Endothelial cell of umbilical vein (primary cell): ENCODE data around the gene SNX24.

Source experiments
- EZH2 ChIP-seq: IDR thresholded peaks from 2 replicates; pipeline ENCODE4 v1.6.1; 2012; ENCODE audit warnings: borderline replicate concordance, low read depth, mild to moderate bottlenecking, moderate library complexity, low read length, inconsistent platforms; ENCODE audit not compliant: severe bottlenecking
- FOS ChIP-seq: IDR thresholded peaks from 2 replicates; pipeline ENCODE4 v1.6.1; 2011; ENCODE audit warnings: mild to moderate bottlenecking, low read length, moderate library complexity, borderline replicate concordance; ENCODE audit not compliant: insufficient read depth
- JUN ChIP-seq: IDR thresholded peaks from 2 replicates; pipeline ENCODE4 v1.6.1; 2011; ENCODE audit warnings: borderline replicate concordance, low read depth; ENCODE audit not compliant: insufficient read length, insufficient read depth
- POLR2A ChIP-seq: IDR thresholded peaks from 2 replicates; pipeline ENCODE4 v1.6.1; 2012; ENCODE audit warnings: low read depth, mild to moderate bottlenecking, control low read depth, low read length
- POLR2AphosphoS5 ChIP-seq: IDR thresholded peaks from 2 replicates; pipeline ENCODE4 v1.6.1; 2012; ENCODE audit warnings: low read depth, mild to moderate bottlenecking, control low read depth, low read length, moderate library complexity; ENCODE audit not compliant: insufficient read depth
- TF ChIP-seq, protein P1 (sequence below), 2 donors: IDR thresholded peaks; 1 replicate in 1 of 2; 2 replicates in 1 of 2; pipeline ENCODE4 v1.5.1; 2011; ENCODE audit warnings: low read length in 2 of 2, mild to moderate bottlenecking in 2 of 2, moderate library complexity in 2 of 2, control low read depth in 1 of 2, inconsistent platforms in 1 of 2, low read depth in 1 of 2; ENCODE audit not compliant: insufficient read depth in 1 of 2; ENCODE audit errors: extremely low read depth in 1 of 2

DNA sequence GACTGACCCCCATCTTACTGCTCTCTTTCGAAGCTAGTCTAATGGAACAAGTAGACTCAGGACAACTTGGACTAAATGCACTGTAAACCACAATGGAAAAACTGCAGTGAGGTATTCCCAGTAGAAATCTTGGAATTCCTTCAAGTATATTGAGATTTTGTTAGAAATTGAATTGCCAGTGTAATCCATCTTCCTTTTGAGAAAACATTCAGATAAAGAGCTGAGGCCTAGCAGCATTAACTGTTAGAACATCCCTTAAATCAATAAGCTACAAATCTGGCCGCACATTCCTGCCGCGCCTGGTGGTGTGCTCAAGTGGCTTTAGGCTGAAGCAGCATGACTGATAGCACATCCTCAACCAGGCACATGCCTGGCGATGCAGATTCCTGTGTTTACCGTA, 161.8 kb downstream of the SNX24 start:
- TF ChIP-seq, protein P1, sequence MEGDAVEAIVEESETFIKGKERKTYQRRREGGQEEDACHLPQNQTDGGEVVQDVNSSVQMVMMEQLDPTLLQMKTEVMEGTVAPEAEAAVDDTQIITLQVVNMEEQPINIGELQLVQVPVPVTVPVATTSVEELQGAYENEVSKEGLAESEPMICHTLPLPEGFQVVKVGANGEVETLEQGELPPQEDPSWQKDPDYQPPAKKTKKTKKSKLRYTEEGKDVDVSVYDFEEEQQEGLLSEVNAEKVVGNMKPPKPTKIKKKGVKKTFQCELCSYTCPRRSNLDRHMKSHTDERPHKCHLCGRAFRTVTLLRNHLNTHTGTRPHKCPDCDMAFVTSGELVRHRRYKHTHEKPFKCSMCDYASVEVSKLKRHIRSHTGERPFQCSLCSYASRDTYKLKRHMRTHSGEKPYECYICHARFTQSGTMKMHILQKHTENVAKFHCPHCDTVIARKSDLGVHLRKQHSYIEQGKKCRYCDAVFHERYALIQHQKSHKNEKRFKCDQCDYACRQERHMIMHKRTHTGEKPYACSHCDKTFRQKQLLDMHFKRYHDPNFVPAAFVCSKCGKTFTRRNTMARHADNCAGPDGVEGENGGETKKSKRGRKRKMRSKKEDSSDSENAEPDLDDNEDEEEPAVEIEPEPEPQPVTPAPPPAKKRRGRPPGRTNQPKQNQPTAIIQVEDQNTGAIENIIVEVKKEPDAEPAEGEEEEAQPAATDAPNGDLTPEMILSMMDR (IDR thresholded peaks at IDR 0.05; ENCODE audit: extremely low read depth in 1 of 2, insufficient read depth in 1 of 2, low read depth in 1 of 2, low read length in 2 of 2): no peak
- TF ChIP-seq POLR2AphosphoS5: no peak
- TF ChIP-seq EZH2: no peak
- TF ChIP-seq JUN: no peak
- TF ChIP-seq FOS: no peak
- no peak for TF ChIP-seq POLR2A
